ENCODE measurements around the gene RNF187.

The RNF187 gene

DNA sequence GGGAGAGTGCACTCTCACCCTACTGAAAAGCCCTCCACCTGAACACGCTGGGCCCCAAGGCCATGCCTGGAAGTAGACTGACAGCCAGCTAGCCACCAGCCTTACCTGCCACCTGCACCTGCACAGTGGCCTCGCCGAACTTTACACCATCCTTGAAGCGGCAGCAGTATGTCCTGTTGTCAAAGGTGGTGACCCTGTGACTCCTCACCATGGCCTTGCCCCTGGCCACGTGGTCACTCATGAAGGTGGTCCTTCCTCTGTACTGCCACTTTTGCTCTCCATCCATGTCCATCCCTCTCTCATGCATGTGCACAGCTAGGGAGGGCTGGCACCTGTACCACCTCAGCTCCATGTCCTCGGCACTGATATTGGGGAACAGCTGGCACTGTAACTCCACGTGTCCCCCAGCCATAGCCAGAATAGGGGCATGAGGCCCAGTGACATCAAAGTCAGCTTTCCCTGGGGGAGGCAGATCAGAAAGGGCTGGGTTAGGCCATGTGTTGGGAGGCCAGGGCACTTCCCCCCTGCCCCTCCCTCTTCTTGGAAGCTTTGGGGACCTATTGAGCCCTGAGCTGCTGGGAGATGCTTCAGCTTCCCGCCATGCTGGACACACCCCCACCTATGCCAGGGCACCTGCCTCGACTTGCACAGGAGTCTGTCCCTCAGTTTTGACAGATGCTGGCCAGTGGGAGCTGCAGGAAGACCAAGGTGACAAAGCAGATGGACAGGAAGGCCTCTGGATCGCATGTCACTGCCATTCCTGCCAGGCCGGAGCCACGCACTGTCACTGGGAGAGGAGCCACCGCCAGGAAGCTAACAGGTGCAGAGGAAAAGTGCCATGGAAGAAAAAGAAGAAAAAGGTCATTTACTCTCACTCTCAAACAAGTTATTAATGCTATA, 24.6 kb downstream of the RNF187 start:
- no peak for DNase-seq

DNA sequence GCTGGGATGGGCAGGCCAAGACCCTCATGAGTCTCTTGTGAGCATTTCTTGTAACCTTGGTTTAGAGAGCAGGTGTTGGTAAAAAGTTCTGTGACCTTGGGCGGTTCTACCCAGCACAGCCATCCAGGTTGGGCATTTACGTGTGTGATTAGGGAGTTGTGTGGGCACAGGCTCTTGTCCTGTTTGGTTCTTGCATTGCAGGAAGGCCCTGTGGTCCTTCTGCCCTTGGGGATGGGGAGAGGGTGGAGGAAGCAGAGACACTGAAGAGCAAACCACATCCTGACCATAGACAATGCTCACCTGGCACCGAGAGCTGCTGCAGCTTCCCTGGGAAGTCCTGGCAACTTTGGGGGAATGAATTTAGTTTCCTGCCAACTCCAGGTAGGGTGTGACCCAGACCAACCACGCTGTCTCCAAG, 25.6 kb downstream of the RNF187 start:
- DNase-seq, result no peak

DNA sequence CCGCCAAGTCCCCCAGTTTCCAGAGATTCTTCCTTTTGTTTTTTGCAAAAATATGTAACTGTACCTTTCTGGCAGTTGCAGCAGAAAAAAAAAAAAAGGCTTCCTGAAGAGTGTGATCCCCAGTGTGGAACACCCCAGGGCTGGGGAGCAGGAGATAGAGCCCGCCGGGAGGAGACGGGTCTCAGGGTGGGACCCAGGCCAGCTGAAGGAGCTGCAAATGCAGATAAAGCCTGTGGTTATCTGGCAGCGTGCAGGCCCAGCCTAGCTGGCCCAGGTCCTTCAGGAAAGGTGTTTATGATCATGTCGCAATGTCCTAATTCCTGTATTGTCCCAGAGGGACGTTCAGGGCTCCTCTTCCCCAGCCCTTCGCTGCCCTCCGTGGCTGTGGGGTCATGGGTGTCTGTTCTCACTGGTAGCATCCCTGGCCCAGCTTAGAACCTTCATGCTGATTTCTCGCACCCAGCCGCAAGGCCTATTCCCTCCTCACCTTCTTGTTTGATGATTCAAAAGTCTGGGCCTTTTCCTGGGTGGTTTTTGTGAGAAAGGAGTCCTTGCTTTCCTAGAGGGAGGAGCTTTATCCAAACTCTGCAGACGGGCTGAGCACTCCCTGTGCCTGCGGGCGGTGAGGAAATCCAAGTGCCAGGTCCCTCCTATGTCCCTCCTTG, 26.2 kb downstream of the RNF187 start:
- no peak for DNase-seq

DNA sequence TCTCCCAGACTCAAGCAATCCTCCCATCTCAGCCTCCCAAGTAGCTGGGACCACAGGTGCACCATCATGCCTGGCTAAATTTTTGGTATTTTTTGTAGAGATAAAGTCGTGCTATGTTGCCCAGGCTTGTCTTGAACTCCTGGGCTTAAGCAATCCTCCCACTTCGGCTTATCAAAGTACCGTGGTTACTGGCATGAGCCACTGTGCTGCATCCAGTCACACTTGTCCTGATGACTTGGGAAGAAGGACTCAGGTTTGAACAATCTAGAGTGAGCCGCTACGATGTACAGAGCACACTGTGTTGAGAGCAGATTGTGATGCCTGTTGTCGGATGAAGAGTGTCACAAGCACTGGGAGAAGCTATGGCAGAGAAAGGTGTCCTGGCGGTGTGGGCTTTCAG, 27.2 kb downstream of the RNF187 start:
- DNase-seq, result no peak

DNA sequence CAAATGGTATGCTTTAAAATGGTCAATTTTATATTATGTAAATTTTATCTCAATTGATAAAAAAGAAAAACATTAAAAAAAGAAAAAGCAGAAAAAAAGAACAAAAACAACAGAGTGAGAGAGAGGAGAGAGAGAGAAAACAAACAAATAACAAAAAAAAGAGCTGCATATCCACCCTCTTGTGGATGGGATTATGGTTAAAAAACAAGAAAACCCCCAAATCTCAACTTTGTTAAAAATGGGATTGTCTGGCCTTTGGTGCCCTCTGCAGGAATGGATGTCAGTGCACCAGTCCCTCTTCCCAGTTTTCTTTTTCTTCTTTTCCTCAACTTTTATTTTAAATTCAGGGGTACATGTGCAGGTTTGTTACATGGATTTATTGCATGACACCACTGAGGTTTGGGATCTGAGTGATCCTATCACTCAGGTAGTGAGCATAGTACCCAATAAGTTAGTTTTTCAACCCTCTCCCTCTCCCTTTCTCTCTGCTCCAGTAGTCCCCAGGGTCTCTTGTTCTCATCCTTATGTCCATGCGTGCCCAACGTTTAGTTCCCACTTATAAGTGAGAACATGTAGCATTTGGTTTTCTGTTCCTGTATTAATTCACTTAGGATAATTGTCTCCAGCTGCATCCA, 28.1 kb downstream of the RNF187 start:
- DNase-seq, result no peak

DNA sequence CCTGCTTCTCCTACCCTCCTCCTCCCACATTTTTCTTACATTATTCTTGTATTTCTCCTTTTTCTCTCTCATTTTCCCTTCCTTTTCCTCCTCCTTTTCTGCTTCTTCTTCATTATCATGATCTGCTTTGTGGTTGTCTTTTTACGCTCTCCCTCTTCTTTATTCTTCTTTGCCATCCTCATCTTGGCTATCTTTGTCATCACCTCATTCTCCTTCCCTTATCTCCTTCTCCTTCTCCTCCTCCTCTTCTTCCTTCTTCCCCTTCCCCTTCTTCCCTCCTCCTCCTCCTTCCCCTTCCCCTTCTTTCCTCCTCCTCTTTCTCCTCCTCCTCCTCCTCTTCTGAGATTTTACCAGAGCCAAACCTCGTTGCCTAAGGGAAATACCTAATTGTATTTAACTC, 30.5 kb downstream of the RNF187 start:
- no peak for DNase-seq

DNA sequence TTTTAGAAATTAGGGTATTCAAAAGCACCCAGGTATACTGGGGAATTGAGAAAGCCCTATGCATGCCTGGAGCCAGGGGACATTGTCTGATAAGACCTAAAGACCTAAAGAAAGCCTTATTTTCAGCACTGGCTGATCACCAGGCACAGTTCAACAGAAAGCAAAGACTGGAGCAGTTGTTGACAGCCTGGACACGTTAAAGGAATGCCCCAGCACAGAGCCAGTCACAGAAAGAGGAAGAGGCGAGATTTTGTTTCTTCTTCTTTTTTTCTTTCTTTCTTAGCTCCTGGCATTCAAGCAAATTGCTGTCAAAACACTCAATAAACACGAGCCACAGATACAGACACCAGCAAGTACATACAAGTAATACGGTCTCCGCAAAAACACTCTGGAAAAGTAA, 40.4 kb downstream of the RNF187 start:
- DNase-seq, result no peak

DNA sequence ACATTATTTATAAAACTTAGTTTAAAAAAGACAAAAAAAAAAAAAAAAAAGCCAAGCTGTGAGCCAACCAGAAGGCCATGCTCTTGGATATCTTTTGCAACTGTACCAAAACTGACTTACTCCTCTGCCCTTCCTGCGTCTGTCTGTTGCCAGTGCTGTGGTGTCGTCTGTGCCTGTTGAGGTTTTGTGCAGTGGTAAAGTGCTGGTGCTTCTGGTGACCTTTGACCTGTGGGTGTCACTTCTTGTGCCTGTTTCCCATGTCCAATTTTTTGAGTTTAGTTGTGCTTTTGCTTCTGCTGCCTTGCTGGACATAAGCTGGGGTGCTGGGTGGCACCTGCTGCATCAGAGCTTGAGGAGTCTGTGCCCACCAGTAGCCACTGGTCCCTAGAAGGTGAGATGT, 41.4 kb downstream of the RNF187 start:
- DNase-seq, result no peak

DNA sequence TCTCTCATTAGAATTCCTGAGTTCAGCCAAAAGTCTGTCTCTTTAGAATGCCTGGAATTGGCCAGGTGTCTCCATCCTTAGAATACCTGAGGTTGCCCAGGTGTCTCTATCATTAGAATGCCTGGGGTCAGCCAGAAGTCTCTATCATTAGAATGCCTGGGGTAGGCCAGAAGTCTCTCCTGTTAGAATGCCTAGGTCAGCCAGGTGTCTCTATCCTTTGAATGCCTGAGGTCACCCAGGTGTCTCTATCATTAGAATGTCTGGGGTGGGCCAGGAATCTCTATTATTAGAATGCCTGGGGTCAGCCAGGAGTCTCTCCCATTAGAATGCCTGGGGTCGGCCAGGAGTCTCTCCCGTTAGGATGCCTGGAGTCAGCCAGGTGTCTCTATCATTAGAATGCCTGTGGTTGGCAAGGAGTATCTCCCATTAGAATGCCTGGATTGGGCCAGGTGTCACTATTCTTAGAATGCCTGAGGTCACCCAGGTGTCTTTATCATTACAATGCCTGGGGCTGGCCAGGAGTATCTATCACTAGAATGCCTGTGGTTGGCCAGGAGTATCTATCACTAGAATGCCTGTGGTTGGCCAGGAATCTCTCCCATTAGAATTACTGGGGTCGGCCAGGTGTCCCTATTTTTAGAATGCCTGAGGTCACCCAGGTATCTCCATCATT, 43.0 kb downstream of the RNF187 start:
- no peak for DNase-seq

DNA sequence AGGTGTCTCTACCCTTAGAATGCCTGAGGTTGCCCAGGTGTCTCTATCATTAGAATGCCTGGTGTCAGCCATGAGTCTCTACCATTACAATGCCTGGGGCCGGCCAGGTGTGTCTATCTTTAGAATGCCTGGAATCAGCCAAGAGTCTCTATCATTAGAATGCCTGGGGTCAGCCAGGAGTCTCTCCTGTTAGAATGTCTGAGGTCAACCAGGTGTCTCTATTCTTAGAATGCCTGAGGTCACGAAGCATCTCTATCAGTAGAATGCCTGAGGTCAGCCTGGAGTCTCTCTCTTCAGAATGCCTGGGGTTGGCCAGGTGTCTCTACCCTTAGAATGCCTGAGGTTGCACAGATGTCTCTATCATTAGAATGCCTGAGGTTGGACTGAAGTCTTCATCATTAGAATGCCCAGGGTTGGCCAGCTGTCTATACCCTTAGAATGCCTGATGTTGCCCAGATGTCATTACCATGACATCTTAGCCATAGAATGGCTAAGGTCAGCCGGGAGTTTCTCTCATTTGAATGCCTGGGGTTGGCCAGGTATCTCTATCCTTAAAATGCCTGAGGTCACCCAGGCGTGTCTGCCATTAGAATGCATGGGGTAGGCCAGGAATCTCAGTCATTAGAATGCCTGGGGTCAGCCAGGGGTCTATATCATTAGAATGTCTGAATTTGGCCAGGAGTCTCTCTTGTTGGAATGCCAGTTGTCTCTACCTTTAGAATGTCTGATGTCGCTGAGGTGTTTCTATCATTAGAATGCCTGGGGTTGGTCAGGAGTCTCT, 44.0 kb downstream of the RNF187 start:
- no peak for DNase-seq

DNA sequence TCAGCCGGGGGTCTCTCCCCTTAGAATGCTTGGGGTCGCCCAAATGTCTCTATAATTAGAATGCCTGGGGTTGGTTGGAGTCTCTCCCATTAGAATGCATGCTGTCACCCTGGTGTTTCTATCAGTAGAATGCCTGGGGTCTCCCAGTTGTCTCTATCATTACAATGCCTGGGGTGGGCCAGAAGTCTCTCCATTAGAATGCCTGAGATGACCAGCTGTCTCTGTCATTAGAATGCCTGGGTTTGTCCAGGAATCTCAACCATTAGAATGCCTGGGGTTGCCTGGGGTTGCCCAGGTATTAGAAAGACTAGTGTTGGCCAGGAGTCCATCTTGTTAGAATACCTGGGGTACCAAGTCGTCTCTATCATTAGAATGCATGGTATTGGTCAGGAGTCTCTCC, 51.6 kb downstream of the RNF187 start:
- DNase-seq, result no peak

DNA sequence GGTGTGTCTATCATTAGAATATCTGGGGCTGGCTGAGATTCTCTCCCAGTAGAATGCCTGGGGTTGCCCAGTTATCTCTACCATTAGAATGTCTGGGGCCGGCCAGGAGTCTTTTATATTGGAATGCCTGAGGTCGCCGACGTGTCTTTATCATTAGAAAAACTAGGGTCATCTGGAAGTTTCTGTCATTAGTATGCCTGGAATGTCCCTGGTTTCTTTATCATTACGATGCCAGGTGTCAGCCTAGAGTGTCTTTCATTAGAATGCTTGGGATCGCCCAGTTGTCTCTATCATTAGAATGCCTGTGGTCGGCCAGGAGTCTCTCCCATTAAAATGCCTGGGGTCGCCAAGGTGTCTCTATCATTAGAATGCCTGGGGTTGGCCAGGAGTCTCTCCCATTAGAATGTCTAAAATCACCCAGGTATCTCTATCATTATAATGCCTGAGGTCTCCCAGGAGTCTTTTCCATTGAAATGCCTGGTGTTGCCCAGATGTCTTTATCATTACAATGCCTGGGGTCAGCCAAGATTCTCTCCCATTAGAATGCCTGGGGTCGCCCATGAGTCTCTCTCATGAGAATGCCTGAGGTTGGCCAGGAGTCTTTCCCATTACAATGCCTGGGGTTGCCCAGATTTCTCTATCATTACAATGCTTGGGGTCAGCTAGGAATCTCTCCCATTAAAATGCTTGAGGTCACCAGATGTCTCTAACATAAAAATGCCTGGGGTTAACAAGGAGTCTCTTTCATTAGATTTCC, 53.2 kb downstream of the RNF187 start:
- no peak for DNase-seq

DNA sequence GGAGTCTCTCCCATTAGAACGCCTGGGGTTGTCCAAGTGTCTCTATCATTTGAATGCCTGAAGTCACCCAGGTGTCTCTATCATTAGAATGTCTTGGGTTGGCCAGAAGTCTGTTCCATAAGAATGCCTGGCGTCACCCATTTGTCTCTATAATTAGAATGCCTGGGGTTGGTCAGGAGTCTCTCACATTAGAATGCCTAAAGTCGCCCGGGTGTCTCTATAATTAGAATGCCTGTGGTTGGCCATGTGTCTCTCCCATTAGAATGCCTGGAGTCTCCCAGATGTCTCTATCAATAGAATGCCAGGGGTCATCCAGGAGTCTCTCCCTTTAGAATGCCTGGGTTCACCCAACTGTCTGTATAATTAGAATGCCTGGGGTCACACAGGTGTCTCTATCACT, 54.5 kb downstream of the RNF187 start:
- DNase-seq, result no peak

DNA sequence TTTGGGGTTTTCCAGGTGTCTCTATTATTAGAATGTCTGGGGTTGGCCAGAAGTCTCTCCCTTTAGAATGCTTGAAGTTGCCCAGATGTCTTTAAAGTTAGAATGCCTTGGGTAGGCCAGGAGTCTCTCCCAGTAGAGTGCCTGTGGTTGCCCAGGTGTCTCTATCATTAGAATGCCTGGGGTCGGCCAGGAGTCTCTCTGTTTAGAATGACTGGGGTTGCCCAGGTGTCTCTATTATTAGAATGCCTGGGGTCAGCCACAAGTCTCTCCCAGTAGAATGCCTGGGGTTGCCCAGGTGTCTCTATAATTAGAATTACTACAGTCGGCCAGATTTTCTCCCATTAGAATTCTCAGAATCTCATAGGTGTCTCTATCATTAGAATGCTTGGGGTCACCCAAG, 55.2 kb downstream of the RNF187 start:
- DNase-seq, result no peak

DNA sequence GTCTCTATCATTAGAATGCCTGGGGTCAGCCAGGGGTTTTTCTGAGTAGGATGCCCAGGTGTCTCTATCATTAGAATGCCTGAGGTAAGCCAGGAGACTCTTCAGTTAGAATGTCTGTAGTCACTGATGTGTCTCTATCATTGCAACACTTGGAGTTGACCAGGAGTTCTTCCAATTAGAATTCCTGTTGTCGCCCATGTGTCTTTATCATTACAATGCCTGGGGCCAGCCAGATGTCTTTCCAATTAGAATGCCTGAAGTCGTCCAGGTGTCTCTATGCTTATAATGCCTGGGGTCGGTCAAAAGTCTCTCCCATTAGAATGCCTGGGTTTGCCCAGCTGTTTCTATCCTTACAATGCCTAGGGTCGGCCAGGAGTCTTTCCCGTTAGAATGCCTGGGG, 55.8 kb downstream of the RNF187 start:
- DNase-seq, result no peak

DNA sequence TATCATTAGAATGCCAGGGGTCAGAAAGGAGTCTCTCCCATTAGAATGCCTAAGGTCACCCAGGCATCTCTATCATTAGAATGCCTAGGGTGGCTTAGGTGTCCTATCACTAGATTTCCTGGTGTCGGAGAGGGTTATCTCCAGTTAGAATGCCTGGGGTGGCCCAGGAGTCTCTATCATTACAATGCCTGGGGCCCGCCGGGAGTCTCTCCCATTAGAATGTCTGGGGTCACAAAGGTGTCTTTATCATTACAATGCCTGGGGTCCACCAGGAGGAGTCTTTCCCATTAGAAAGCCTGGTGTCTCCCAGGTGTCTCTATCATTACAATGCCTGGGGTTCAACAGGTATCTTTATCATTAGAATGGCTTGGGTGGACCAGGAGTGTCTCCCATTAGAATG, 56.2 kb downstream of the RNF187 start:
- no peak for DNase-seq

DNA sequence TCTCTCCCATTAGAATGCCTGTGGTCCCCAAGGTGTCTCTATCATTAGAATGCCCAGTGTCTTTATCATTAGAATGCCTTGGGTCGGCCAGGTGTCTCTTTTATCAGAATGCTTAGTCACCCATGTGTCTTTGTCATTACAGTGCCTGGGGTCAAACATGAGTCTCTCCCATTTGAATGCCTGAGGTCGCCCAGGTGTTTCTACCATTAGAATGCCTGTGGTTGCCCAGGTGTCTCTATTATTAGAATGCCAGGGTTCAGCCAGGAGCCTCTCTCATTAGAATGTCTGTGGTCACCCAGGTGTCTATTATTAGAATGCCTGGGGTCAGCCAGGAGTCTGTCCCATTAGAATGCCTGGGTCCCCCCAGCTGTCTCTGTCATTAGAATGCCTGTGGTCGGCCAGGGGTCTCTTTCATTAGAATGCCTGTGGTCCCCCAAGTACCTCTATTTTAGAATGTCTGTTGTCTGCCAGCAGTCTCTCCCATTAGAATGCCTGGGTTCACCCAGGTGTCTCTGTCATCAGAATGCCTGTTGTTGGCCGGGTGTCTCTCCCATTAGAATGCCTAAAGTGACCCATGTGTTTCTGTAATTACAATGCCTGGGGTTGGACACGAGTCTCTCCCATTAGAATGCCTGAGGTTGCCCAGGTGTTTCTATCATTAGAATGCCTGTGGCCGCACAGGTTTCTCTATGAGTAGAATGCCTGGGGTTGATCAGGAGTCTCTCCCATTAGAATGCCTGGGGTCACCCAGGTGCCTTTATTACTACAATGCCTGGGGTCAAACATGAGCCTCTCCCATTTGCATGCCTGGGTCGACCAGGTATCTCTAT, 57.1 kb downstream of the RNF187 start:
- DNase-seq, result no peak

DNA sequence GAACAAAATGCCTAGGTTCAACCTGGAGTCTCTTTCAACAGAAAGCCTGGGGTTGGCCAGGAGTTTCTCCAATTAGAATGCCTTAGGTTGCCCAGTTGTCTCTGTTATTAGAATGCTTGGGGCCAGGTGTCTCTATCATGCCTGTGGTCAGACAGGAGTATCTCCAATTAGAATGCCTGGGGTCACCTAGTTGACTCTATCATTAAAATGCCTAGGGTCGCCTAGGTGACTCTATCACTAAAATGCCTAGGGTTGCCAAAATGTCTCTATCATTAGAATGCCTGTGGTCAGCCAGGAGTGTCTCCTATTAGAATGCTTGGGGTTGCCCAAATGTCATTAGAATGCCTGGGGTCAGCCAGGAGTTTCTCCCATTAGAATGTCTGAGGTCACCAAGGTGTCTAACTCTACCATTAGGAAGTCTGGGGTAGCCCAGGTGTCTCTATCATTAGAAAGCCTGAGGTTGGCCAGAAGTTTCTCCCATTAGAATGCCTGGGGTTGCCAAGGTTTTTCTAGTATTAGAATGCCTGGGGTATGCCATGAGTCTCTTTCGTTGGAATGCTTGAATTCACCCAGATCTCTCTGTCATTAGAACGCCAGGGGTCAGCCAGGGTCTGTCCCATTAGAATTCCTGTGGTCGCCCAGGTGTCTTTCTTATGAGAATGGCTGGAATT, 57.9 kb downstream of the RNF187 start:
- DNase-seq, result no peak

All from bone marrow (tissue), 2 donors.